ENCODE data around the gene SCUBE1. TPM values are rescaled to one million over a fixed set of nuclear protein-coding genes. Genes with fewer than 3 reads are reported as not detected.

SCUBE1 gene
- total and polyA plus RNA-seq, 2 experiments from 2014 or later, result 0.81 to 3.2 TPM

DNA sequence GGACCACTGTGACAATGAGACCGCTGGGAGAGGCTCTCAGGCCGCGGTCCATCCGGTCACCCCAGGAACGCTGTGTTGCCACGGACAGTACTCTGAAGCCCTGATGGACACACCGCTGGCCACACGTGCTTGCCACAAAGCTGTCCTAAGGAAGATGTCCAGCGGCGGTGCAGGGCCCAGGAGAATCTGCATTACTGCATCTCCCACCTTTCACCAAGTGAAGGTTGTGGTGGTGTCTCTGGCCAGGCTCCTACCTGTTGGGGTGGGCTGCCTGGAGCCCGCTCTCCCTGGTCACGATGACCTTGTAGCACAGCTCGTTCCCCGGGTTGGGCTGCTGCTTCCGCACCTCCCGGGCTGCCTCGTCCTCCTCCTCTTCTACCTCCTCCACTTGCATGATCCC, 160.4 kb downstream of the SCUBE1 start (continued):
- TF ChIP-seq, protein P1, sequence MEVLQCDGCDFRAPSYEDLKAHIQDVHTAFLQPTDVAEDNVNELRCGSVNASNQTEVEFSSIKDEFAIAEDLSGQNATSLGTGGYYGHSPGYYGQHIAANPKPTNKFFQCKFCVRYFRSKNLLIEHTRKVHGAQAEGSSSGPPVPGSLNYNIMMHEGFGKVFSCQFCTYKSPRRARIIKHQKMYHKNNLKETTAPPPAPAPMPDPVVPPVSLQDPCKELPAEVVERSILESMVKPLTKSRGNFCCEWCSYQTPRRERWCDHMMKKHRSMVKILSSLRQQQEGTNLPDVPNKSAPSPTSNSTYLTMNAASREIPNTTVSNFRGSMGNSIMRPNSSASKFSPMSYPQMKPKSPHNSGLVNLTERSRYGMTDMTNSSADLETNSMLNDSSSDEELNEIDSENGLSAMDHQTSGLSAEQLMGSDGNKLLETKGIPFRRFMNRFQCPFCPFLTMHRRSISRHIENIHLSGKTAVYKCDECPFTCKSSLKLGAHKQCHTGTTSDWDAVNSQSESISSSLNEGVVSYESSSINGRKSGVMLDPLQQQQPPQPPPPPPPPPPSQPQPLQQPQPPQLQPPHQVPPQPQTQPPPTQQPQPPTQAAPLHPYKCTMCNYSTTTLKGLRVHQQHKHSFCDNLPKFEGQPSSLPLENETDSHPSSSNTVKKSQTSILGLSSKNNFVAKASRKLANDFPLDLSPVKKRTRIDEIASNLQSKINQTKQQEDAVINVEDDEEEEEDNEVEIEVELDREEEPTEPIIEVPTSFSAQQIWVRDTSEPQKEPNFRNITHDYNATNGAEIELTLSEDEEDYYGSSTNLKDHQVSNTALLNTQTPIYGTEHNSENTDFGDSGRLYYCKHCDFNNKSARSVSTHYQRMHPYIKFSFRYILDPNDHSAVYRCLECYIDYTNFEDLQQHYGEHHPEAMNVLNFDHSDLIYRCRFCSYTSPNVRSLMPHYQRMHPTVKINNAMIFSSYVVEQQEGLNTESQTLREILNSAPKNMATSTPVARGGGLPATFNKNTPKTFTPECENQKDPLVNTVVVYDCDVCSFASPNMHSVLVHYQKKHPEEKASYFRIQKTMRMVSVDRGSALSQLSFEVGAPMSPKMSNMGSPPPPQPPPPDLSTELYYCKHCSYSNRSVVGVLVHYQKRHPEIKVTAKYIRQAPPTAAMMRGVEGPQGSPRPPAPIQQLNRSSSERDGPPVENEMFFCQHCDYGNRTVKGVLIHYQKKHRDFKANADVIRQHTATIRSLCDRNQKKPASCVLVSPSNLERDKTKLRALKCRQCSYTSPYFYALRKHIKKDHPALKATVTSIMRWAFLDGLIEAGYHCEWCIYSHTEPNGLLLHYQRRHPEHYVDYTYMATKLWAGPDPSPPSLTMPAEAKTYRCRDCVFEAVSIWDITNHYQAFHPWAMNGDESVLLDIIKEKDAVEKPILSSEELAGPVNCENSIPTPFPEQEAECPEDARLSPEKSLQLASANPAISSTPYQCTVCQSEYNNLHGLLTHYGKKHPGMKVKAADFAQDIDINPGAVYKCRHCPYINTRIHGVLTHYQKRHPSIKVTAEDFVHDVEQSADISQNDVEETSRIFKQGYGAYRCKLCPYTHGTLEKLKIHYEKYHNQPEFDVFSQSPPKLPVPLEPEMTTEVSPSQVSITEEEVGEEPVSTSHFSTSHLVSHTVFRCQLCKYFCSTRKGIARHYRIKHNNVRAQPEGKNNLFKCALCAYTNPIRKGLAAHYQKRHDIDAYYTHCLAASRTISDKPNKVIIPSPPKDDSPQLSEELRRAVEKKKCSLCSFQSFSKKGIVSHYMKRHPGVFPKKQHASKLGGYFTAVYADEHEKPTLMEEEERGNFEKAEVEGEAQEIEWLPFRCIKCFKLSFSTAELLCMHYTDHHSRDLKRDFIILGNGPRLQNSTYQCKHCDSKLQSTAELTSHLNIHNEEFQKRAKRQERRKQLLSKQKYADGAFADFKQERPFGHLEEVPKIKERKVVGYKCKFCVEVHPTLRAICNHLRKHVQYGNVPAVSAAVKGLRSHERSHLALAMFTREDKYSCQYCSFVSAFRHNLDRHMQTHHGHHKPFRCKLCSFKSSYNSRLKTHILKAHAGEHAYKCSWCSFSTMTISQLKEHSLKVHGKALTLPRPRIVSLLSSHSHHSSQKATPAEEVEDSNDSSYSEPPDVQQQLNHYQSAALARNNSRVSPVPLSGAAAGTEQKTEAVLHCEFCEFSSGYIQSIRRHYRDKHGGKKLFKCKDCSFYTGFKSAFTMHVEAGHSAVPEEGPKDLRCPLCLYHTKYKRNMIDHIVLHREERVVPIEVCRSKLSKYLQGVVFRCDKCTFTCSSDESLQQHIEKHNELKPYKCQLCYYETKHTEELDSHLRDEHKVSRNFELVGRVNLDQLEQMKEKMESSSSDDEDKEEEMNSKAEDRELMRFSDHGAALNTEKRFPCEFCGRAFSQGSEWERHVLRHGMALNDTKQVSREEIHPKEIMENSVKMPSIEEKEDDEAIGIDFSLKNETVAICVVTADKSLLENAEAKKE (CRISPR knock-in tag; IDR thresholded peaks at IDR 0.05), result no peak
- TF ChIP-seq, protein P2, sequence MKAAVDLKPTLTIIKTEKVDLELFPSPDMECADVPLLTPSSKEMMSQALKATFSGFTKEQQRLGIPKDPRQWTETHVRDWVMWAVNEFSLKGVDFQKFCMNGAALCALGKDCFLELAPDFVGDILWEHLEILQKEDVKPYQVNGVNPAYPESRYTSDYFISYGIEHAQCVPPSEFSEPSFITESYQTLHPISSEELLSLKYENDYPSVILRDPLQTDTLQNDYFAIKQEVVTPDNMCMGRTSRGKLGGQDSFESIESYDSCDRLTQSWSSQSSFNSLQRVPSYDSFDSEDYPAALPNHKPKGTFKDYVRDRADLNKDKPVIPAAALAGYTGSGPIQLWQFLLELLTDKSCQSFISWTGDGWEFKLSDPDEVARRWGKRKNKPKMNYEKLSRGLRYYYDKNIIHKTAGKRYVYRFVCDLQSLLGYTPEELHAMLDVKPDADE (IDR thresholded peaks at IDR 0.05), result no peak
- TF ChIP-seq, protein P3, sequence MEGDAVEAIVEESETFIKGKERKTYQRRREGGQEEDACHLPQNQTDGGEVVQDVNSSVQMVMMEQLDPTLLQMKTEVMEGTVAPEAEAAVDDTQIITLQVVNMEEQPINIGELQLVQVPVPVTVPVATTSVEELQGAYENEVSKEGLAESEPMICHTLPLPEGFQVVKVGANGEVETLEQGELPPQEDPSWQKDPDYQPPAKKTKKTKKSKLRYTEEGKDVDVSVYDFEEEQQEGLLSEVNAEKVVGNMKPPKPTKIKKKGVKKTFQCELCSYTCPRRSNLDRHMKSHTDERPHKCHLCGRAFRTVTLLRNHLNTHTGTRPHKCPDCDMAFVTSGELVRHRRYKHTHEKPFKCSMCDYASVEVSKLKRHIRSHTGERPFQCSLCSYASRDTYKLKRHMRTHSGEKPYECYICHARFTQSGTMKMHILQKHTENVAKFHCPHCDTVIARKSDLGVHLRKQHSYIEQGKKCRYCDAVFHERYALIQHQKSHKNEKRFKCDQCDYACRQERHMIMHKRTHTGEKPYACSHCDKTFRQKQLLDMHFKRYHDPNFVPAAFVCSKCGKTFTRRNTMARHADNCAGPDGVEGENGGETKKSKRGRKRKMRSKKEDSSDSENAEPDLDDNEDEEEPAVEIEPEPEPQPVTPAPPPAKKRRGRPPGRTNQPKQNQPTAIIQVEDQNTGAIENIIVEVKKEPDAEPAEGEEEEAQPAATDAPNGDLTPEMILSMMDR (conservative IDR thresholded peaks at IDR 0.05; ENCODE audit: low read depth in 2 of 2), result no peak

DNA sequence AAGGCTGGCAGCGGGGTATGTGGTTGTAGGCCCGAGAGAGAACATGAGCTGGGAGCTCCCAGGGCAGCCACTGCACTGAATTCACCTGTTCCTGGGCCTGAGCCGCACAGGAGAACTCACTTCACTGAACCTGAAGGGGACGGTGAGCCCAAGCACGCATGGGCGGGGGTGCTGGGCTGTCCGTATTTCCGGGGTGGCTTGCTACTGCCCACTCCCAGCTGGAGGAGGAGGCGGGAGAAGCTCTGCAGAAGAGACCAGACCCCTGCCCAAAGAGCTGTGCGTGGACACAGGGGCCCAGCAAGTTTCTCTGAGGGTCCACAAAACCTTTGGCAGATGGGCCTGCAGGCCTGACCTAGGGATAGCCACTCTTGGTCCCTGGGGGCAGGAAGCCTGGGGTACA, 161.1 kb downstream of the SCUBE1 start:
- no peak overlapping the region for H3K27ac ChIP-seq (ENCODE audit: low read depth)
- H3K27me3 ChIP-seq (ENCODE audit: insufficient read depth), result no peaks in the 10 kb centered on the region
- no peaks in the 10 kb centered on the region; the same call in 1 of the 2 replicates for H3K36me3 ChIP-seq (ENCODE audit: insufficient read depth)
- H3K27me3 Mint-ChIP-seq (ENCODE audit: insufficient read depth, low read depth, poor library complexity), result peaks cover 7% of the 10 kb centered on the region
- H3K9me3 Mint-ChIP-seq, result no peaks in the 10 kb centered on the region
- H3K79me2 ChIP-seq (replicated peaks; ENCODE audit: insufficient read depth), result peaks cover 33% of the 10 kb centered on the region
- H3K9me2 ChIP-seq (ENCODE audit: insufficient read depth), result no peaks in the 10 kb centered on the region
- no peak overlapping the region for H3K4me3 Mint-ChIP-seq
- no peak overlapping the region for H3K27ac Mint-ChIP-seq
- H3K4me1 ChIP-seq (ENCODE audit: insufficient read depth), result peaks cover 4% of the 10 kb centered on the region; the same call in 1 of the 2 replicates
- no peak overlapping the region for H3K4me2 ChIP-seq
- no peak overlapping the region for H2AFZ ChIP-seq
- DNase-seq (ENCODE audit: low spot score) (no peak), ATAC-seq (no peak)
- H3K4me1 Mint-ChIP-seq, result peaks cover 17% of the 10 kb centered on the region
- peaks cover 12% of the 10 kb centered on the region for H4K20me1 ChIP-seq (replicated peaks; ENCODE audit: insufficient read depth)
- no peaks in the 10 kb centered on the region for H3F3A ChIP-seq (replicated peaks; ENCODE audit: low read depth)
- H3K36me3 Mint-ChIP-seq (ENCODE audit: low read depth), result peaks cover 53% of the 10 kb centered on the region
- no peak overlapping the region for H3K4me3 ChIP-seq
- TF ChIP-seq POLR2AphosphoS5 (IDR thresholded peaks at IDR 0.05; ENCODE audit: low read depth) (no peak), CREB1 (CRISPR knock-in tag; IDR thresholded peaks at IDR 0.05; ENCODE audit: low read depth) (no peak), ZNF114 (CRISPR knock-in tag; IDR thresholded peaks at IDR 0.05) (no peak), EZH2 (IDR thresholded peaks at IDR 0.05; ENCODE audit: low read depth, unreplicated experiment) (no peak), EZH2phosphoT487 (IDR thresholded peaks at IDR 0.05; ENCODE audit: unreplicated experiment) (no peak), STAT1 (IDR thresholded peaks at IDR 0.05; ENCODE audit: unreplicated experiment) (no peak), ZNF331 (CRISPR knock-in tag; IDR thresholded peaks at IDR 0.05; ENCODE audit: low read depth) (no peak)
- TF ChIP-seq, protein P3 (conservative IDR thresholded peaks at IDR 0.05; ENCODE audit: low read depth in 2 of 2), result no peak
